HK-2 (cell line): ENCODE measurements around the gene DDN.
A peak's percentile ranks its signal among the peaks of the same experiment; 100 is the strongest.

Experiments used
- DNase-seq: peaks from one replicate; pipeline ENCODE4 v3.0.0-alpha.2; 2018; ENCODE audit not compliant: unreplicated experiment

The DDN gene

GRCh38 chr12:49013428-49013827, 14.3 kb upstream of the DDN start:
- no peak for DNase-seq

GRCh38 chr12:49012739-49013138, 13.6 kb upstream of the DDN start:
- DNase-seq: no peak

GRCh38 chr12:49010092-49010668, 11.0 kb upstream of the DDN start:
- no peak for DNase-seq

GRCh38 chr12:49008943-49009342, 9.8 kb upstream of the DDN start:
- DNase-seq: no peak

- no peak for DNase-seq
These were observed 1.2 kb upstream of the DDN start for GRCh38 chr12:49000346-49000745.

GRCh38 chr12:48998497-48999353, 450 bp downstream of the DDN start:
- DNase-seq: peak; percentile 61

GRCh38 chr12:48997719-48998496, 1.3 kb downstream of the DDN start:
- DNase-seq: peak; percentile 69

GRCh38 chr12:48996794-48997718, 2.1 kb downstream of the DDN start:
- peak; percentile 81 for DNase-seq

GRCh38 chr12:48995086-48995879, 3.9 kb downstream of the DDN start:
- DNase-seq: peak; percentile 83

- no peak for DNase-seq
These were observed 4.7 kb downstream of the DDN start for GRCh38 chr12:48994224-48995085.

- no peak for DNase-seq
These were observed 5.4 kb downstream of the DDN start for GRCh38 chr12:48993787-48994186.

- no peak for DNase-seq
These were observed 7.7 kb downstream of the DDN start for GRCh38 chr12:48991247-48992050.

GRCh38 chr12:48990552-48990951, 8.6 kb downstream of the DDN start:
- DNase-seq: no peak

GRCh38 chr12:48988030-48988649, 11.0 kb downstream of the DDN start:
- DNase-seq: peak; percentile 72

- no peak for DNase-seq
These were observed 12.4 kb downstream of the DDN start for GRCh38 chr12:48986720-48987291.

- DNase-seq: no peak
These were observed 13.3 kb downstream of the DDN start for GRCh38 chr12:48985901-48986300.

GRCh38 chr12:48985475-48985897, 13.7 kb downstream of the DDN start:
- no peak for DNase-seq
